ENCODE results near the gene MAP3K9.

Gene MAP3K9

DNA sequence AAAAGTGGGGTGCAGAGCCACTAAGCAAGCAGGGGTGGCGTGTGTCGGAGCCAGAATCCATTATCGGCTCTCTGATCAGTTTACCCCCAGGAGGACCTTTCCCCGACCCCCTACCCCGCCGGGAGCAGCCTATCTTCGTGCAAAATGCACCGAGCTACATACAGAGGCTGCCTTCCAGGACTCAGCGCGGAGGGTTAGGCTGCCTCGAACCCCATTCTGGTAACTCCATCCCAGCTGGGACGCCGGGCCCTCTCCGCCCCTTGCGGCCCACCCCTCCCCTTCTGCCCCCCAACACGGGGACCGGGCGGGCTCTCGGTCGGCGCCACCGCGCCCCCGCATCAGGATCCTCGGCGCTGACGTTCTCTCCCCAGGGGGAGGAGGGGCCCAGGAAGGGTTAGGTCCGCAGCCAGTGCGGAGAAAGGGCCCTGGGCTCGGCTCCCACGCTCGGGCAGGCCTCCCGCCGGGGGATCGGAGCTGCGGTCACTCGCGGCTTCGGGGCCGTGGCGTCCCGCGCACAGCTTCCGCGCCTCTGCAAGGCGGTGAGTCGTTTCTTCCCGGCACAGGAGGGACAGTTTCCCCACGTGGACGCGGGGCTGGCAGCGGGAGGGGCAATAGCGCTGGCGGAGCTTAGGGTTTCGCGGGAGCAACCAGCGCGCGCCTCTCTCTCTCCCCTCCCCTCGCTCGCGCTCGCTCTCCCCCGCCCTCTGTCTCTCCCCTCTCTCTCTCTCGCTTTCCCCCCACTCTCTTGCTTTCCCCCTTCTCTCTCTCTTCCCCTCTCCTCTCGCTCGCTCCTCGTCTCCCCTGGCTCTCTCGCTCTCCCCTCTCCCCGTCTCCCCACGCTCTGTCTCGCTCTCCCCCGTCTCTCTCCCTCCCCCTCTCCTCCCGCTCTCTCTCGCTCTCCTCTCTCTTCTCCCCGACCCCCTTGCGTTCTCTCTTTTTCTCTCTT lies 12.5 kb upstream of the MAP3K9 start:
- peak; percentile 59 to 71 for DNase-seq

GRCh38 chr14:70816525-70816924 lies 7.2 kb upstream of the MAP3K9 start:
- DNase-seq, result no peak

DNA sequence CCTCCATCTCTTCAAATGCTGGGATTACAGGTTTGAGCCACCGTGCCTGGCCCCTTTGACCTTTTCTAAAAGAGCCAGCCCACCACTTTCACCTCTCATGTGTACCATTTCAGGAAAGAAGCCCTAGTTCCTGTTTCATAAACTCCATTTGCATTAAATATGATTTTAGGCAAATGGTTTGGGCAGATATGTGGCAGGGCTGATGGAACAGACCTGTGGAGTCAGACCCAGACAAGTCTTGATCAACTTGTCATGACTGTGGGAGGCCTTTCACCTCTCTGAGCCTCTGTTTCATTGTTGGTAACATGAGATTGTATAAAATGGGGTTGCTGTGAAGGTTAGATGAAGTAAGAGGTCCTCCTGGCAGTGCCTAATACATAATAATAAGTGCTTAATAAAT lies 5.2 kb upstream of the MAP3K9 start:
- no peak for DNase-seq

DNA sequence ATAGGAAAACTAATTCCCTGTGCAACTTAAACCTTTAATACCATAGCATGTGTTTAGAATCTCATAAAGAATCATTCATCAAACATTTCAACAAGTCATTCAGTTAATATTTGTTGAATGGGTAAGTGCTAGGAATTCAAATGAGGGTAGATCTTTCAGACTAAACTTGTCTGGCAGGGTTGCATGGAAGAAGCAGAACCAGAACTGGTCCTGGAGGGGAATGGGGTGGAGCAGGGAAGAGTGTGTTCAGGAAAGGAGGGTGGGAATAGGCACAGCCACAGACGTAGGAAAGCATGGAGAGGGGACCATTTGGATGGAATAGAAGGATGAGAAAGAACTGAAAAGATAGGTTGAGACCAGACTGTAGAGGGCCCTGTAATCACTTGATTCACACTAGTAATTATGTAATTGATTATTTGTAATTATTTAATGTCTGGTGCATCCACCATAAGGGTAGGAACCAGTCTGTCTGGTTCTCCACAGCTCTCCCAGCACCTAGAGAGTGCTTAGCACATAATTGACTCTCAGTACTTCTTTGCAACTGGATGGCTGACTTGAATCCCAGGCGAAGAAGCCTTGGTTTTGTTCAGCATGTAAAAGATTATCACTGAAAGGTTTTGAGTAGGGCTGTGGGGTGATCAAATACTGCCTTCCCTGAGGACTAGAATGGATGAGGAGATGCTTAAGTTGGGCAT lies 3.0 kb upstream of the MAP3K9 start:
- no peak for DNase-seq

- DNase-seq, result no peak
These were observed 2.3 kb upstream of the MAP3K9 start for GRCh38 chr14:70811578-70811977.

DNA sequence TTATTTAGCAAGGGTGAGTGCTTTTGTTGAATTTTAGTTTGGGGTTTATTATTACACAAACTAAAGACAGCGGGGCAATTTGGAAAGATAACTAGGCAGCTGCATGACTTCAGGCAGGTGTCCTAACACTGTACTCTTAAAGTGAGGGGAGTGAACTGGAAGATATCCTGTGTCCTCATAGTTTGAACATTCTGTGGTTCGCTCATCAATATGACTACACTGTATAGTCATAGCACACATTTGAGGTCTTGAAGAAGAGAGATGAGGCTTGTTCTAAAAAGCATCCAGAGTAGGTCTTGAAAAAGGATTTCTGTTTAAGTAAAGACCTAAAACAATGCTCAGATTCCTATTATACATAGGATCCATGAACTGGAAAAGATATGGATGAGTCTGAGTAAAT lies 1.7 kb upstream of the MAP3K9 start:
- DNase-seq, result no peak

DNA sequence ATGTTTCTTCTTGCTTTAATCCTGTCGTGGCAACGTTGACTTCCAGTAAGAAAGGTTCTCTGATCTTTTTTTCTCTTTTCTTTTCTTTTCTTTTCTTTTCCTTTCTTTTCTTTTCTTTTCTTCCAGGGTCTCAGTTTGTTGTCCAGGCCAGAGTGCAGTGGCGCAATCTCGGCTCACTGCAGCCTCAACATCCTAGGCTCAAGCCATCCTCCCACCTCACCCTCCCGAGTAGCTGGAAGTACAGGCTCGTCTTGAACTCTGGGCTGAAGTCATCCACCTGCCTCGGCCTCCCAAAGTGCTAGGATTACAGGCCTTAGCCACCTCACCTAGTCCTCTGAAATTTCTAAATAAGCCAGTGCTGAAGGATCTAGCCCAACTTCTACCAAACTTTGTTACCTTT lies 1.3 kb upstream of the MAP3K9 start:
- DNase-seq, result no peak

- DNase-seq, result peak; percentile 38 to 48
These were observed 693 bp downstream of the MAP3K9 start for GRCh38 chr14:70808416-70809224.

GRCh38 chr14:70807898-70808415 lies 1.4 kb downstream of the MAP3K9 start:
- DNase-seq, result peak; percentile 50 to 61

GRCh38 chr14:70804556-70805162 lies 4.7 kb downstream of the MAP3K9 start:
- DNase-seq, result no peak

GRCh38 chr14:70803321-70804310 lies 5.7 kb downstream of the MAP3K9 start:
- no peak for DNase-seq

- DNase-seq, result no peak
These were observed 6.9 kb downstream of the MAP3K9 start for GRCh38 chr14:70802379-70802778.

DNA sequence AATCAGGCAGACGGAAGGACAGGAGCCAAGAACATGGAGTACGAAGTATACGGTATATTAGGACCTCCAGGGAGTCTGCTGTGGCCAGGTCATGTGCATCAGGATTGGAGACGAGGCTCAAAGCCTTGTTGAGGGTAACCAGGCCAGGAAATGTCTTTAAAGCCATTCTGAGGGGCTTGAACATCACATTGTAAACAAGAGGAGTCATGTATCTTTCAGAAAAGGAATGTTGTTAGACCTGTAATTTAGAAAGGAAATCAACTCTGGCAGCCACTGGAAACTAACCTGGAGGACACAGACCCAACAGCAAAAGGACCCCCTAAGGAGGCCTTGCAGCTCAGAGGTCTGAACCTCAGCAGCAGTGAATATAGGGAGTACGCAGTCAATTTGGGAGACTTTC lies 7.5 kb downstream of the MAP3K9 start:
- DNase-seq, result no peak

DNA sequence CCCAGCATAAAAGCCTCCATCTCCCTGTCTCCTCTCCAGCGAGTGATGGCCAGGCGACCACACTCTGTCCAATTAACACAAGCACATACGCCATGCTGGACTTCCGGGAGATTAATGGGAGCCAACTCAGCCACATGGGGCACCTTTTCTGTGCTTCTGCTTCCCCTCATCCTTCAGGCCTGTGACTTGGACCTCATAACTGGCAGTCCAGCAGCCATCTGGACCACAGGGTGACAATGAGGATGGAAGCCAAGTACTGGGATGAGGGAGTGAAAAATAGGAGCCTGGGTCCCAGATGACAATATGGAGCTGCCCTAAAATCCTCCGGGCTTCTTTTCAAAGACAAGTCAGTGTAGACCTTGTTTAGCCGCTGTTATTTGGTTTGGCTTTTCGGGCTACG lies 12.8 kb downstream of the MAP3K9 start:
- no peak for DNase-seq

DNA sequence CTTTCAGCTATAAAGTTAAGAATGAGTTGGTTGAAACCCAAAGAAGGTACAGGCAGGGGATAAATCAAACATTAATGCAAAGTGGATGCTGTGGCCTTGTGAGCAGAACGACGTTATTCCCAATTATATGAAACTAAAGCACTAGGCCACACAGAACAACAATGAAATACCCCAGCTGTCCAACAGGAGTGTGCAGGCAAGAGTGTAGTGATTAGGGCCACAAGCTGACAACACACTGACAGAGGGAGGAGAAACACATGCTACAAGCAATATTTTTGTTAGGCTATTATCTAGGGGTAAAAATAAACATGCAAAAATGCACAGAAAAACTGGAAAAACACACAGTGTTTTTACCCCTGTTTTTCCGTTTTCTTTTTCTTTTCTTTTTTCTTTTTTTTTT lies 15.0 kb downstream of the MAP3K9 start:
- DNase-seq, result no peak

- no peak for DNase-seq
These were observed 15.7 kb downstream of the MAP3K9 start for GRCh38 chr14:70793637-70794036.

DNA sequence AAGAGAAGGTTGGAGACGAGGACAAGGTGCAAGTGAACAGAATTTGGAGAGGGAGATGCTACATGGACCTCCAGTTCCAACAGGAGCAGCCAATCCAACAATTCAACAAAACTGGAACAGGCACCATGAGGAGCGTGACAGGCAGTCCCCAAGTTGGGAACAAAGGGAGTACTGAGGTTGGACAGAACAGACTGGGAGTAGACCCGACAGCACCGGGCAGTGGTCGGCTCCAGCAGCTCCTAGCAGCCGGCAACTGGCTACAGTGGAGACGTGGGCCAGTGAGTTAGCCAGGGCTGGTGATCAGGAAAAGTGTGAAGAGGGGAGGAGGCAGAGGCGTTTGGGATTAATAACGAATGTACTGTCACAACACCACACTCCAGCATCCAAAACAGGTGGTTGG lies 16.4 kb downstream of the MAP3K9 start:
- no peak for DNase-seq

GRCh38 chr14:70791971-70792370 lies 17.3 kb downstream of the MAP3K9 start:
- DNase-seq, result no peak

- no peak for DNase-seq
These were observed 19.4 kb downstream of the MAP3K9 start for GRCh38 chr14:70789961-70790360.

DNA sequence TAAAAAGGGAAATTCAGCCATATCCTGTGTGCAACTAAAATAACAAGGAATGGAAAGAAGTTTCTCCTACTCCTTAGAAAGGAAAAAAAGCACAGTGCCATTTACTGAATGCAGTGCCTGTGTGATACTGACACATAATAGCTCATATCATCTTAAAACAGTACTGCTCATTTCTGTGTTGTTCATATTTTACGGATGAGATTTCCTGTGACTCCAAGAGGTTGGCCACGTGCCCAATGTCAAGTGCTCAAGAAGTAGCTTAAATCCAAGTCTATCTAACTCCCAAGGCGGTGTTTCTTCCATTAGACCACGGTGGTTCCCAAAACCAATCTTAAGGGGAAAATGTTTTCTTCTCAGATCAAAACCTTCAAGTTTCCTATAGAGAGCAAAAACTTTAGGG lies 20.0 kb downstream of the MAP3K9 start:
- no peak for DNase-seq

- DNase-seq, result no peak
These were observed 20.4 kb downstream of the MAP3K9 start for GRCh38 chr14:70788898-70789297.

Data from activated CD4-positive, alpha-beta T cell treated with anti-CD3 and anti-CD28 coated beads, Interleukin-2, amount 50 U/mL, for 48 hours (primary cell).